ENCODE results near the gene UTS2B. TPM values are rescaled to one million over a fixed set of nuclear protein-coding genes. Genes with fewer than 3 reads are reported as not detected.

The UTS2B gene
- total and polyA plus RNA-seq, 9 of the 15 experiments (the other 6 are each of a cell fraction or from before 2014, with no cell fraction given) = 0.06 TPM; not detected in 8

- TF ChIP-seq ZNF778 (CRISPR knock-in tag; IDR thresholded peaks at IDR 0.05) (no peak), RBM39 (optimal IDR thresholded peaks at IDR 0.05; ENCODE audit: low read depth, low read length) (no peak), ZNF780A (CRISPR knock-in tag; IDR thresholded peaks at IDR 0.05) (no peak), ZBTB12 (CRISPR knock-in tag; IDR thresholded peaks at IDR 0.05) (no peak), SOX6 (IDR thresholded peaks at IDR 0.05) (no peak)
These were observed 67.7 kb downstream of the UTS2B start (continued) for GRCh38 chr3:191262650-191263049.

- Histone ChIP-seq H2AFZ (ENCODE audit: low read depth, low read length) (no peak overlapping the region), H3K27ac (ENCODE audit: extremely low read depth, low read depth, low read length) (no peak overlapping the region), H3K36me3 (ENCODE audit: control insufficient read depth, insufficient read depth, low read length) (no peaks in the 10 kb centered on the region), H3K9me1 (ENCODE audit: control insufficient read depth, insufficient read depth, low read length) (no peaks in the 10 kb centered on the region), H4K20me1 (replicated peaks; ENCODE audit: control insufficient read depth, insufficient read depth, low read length) (no peaks in the 10 kb centered on the region), H3K9ac (ENCODE audit: insufficient read depth in 1 of 2, low read depth in 2 of 2, low read length in 2 of 2) (no peak overlapping the region), H3K27me3 (ENCODE audit: control insufficient read depth in 2 of 2, insufficient read depth in 2 of 2, low read length in 2 of 2) (peaks cover 0 to 5% of the 10 kb centered on the region in 2 experiments; a peak in 2 of 5 replicates), H3K9me3 (replicated peaks; ENCODE audit: control insufficient read depth, insufficient read depth, low read depth, low read length) (no peaks in the 10 kb centered on the region), H3K4me1 (replicated peaks in 1 of 2; ENCODE audit: control insufficient read depth in 2 of 2, insufficient read depth in 2 of 2, low read length in 2 of 2) (no peaks in the 10 kb centered on the region), H3K4me3 (no peak overlapping the region), H3K4me2 (ENCODE audit: insufficient read depth, low read length) (no peak overlapping the region), H3K79me2 (ENCODE audit: control insufficient read depth, insufficient read depth, low read length) (no peaks in the 10 kb centered on the region)
- ChIA-PET CTCF (ENCODE audit: low intra/inter-chr PET ratio) (no interaction called here), POLR2A (interaction anchor here (0.8 kb wide), 1 partner anchor 26 kb away, joined by 3 read pairs; no protein-coding TSS in a partner anchor)
- no peak for DNase-seq (ENCODE audit: extremely low read depth in 1 of 4, low spot score in 3 of 4)
- intact Hi-C loops (cut with micrococcal nuclease) = no loop called here
- no TSS peak for BruUV-seq (replicated peaks)
- no peak for ATAC-seq
- no peak for FAIRE-seq
- in situ Hi-C loops (cut with MboI) = no loop called here
- TF ChIP-seq MBD1 (CRISPR knock-in tag; IDR thresholded peaks at IDR 0.05) (no peak), SMAD3 (CRISPR knock-in tag; conservative IDR thresholded peaks at IDR 0.05) (no peak), TAF9B (IDR thresholded peaks at IDR 0.05; ENCODE audit: partially characterized antibody) (no peak), NELFE (IDR thresholded peaks at IDR 0.05; ENCODE audit: insufficient read depth, insufficient read length) (no peak), NR1H2 (CRISPR knock-in tag; IDR thresholded peaks at IDR 0.05) (no peak), TSC22D4 (tag; IDR thresholded peaks at IDR 0.05) (no peak), FOXJ3 (CRISPR knock-in tag; IDR thresholded peaks at IDR 0.05) (no peak), HDAC2 (IDR thresholded peaks at IDR 0.05) (no peak), NEUROD1 (IDR thresholded peaks at IDR 0.05; ENCODE audit: borderline replicate concordance, low read depth, low read length, partially characterized antibody) (no peak), CHD1 (IDR thresholded peaks at IDR 0.05; ENCODE audit: low read length) (no peak), ZBTB5 (IDR thresholded peaks at IDR 0.05) (no peak)
These were observed 69.1 kb downstream of the UTS2B start for GRCh38 chr3:191261304-191261638.

Measured in K562 (cell line).